IPS DF 4.7 (cell line): ENCODE results near the gene PITPNM1.
"Not testable (repeated sequence)": the region's sequence is repeated elsewhere in the genome, so short reads cannot be mapped to it uniquely, and the experiment has no call there.

Experiments
- DNase-seq: peaks from one replicate; pipeline ENCODE4 v3.0.0-alpha.2; 2013; ENCODE audit warnings: low spot score; ENCODE audit errors: extremely low read depth

Gene PITPNM1

GRCh38 chr11:67523556-67524479 is 18.7 kb upstream of the PITPNM1 start:
- no peak for DNase-seq

- no peak for DNase-seq
Measured at GRCh38 chr11:67522844-67523555, 17.8 kb upstream of the PITPNM1 start, which contains the start of gene CABP2. Gene CABP2 (minus strand): TSS chr11:67523446. CDS start chr11:67523326, 120 bp downstream.

- no peak for DNase-seq
Measured at GRCh38 chr11:67522338-67522737, 17.2 kb upstream of the PITPNM1 start.

GRCh38 chr11:67521924-67522323 is 16.8 kb upstream of the PITPNM1 start:
- DNase-seq, result no peak

- DNase-seq, result no peak
Measured at GRCh38 chr11:67520856-67521824, 16.0 kb upstream of the PITPNM1 start.

- no peak for DNase-seq
Measured at GRCh38 chr11:67519726-67520125, 14.6 kb upstream of the PITPNM1 start.

GRCh38 chr11:67517784-67518552 is 12.8 kb upstream of the PITPNM1 start:
- no peak for DNase-seq

GRCh38 chr11:67516806-67517205 is 11.6 kb upstream of the PITPNM1 start:
- DNase-seq, result no peak

GRCh38 chr11:67514116-67514515 is 9.0 kb upstream of the PITPNM1 start:
- DNase-seq, result no peak

- DNase-seq, result not testable (repeated sequence)
Measured at GRCh38 chr11:67511558-67511957, 6.4 kb upstream of the PITPNM1 start.

GRCh38 chr11:67510023-67510345 is 4.8 kb upstream of the PITPNM1 start:
- no peak for DNase-seq

GRCh38 chr11:67508486-67509121 is 3.4 kb upstream of the PITPNM1 start:
- peak; percentile 62 for DNase-seq

GRCh38 chr11:67507864-67508485 is 2.8 kb upstream of the PITPNM1 start, which contains the start of gene CDK2AP2:
Gene CDK2AP2 (minus strand): TSS chr11:67508162. CDS start chr11:67508082, 80 bp downstream.
- peak; percentile 97 for DNase-seq

GRCh38 chr11:67507242-67507863 is 2.2 kb upstream of the PITPNM1 start:
- DNase-seq, result no peak

GRCh38 chr11:67506426-67507051 is 1.4 kb upstream of the PITPNM1 start:
- DNase-seq, result no peak

GRCh38 chr11:67505605-67506396 is 638 bp upstream of the PITPNM1 start:
- DNase-seq, result no peak

GRCh38 chr11:67504005-67504949 is 886 bp downstream of the PITPNM1 start:
- DNase-seq, result no peak
